Panc1 (cell line): Measurements from ENCODE around the gene GRIN2D. TPM values are rescaled to one million over a fixed set of nuclear protein-coding genes. Genes with fewer than 3 reads are reported as not detected.

ENCODE experiments used
- ATAC-seq: fragments of 200-7000 bp; cut with Tn5 transposase; 2 replicates; pipeline ENCODE4 v1.9.1; 2020; ENCODE audit warnings: mild to moderate bottlenecking, moderate library complexity
- BruUV-seq: library from RNA; stranded (reverse); fragments of 400-500 nt; replicated peaks from 2 replicates; lab custom pipeline; 2021; lab: Mats Ljungman, UMichigan
- CTCF ChIA-PET: fragments of 300-600 bp; sonication (Branson Sonifier 250); formaldehyde crosslinking; loops from one replicate; lab custom pipeline; 2022; ENCODE audit warnings: antibody characterized with exemption; lab: Charles Lee
- POLR2A ChIA-PET: fragments of 300-600 bp; sonication (Branson Sonifier 250); formaldehyde crosslinking; loops from one replicate; lab custom pipeline; 2022; ENCODE audit warnings: antibody characterized with exemption; lab: Charles Lee
- DNase-seq: peaks from one replicate; pipeline ENCODE4 v3.0.0-alpha.2; 2010; ENCODE audit warnings: low read depth, low spot score
- H3K27ac ChIP-seq: 2 replicates; pipeline ENCODE4 v1.5.1; 2011; ENCODE audit warnings: mild to moderate bottlenecking, low read length, inconsistent platforms
- H3K27me3 ChIP-seq: fragments of 200-500 bp; sonication (Bioruptor generic); 2 replicates; pipeline ENCODE4 v1.6.0; 2014; ENCODE audit warnings: low read length, inconsistent platforms; ENCODE audit not compliant: control insufficient read depth, insufficient read depth
- H3K36me3 ChIP-seq: fragments of 200-500 bp; sonication (Bioruptor generic); 2 replicates; pipeline ENCODE4 v1.5.1; 2014; ENCODE audit warnings: inconsistent platforms, mild to moderate bottlenecking, low read length, moderate library complexity; ENCODE audit not compliant: control insufficient read depth, insufficient read depth
- H3K4me1 ChIP-seq: 2 replicates; pipeline ENCODE4 v1.5.1; 2011; ENCODE audit warnings: inconsistent platforms, mild to moderate bottlenecking, low read length, moderate library complexity; ENCODE audit not compliant: control insufficient read depth, insufficient read depth
- H3K4me3 ChIP-seq, 2 experiments: 2 replicates each; pipeline ENCODE4 v1.5.1; 2011 to 2012; ENCODE audit warnings: low read depth in 2 of 2, low read length in 2 of 2, mild to moderate bottlenecking in 2 of 2, inconsistent platforms in 1 of 2, moderate library complexity in 1 of 2
- H3K9me3 ChIP-seq: fragments of 200-500 bp; sonication (Bioruptor generic); 2 replicates; pipeline ENCODE4 v1.5.1; 2014; ENCODE audit warnings: low read depth, mild to moderate bottlenecking, inconsistent platforms, low read length, moderate library complexity; ENCODE audit not compliant: control insufficient read depth, insufficient read depth
- POLR2AphosphoS5 ChIP-seq: IDR thresholded peaks from 2 replicates; pipeline ENCODE4 v1.6.1; 2012; ENCODE audit warnings: mild to moderate bottlenecking, low read depth, low read length, moderate library complexity
- REST ChIP-seq, 2 experiments: IDR thresholded peaks; 2 replicates each; pipeline ENCODE4 v1.6.1; 2011 to 2012; ENCODE audit warnings: low read depth in 2 of 2, control low read depth in 1 of 2, low read length in 1 of 2, mild to moderate bottlenecking in 1 of 2, moderate library complexity in 1 of 2; ENCODE audit not compliant: insufficient read depth in 1 of 2
- SIN3A ChIP-seq: IDR thresholded peaks from 2 replicates; pipeline ENCODE4 v1.6.1; 2012; ENCODE audit warnings: low read depth, mild to moderate bottlenecking, low read length, moderate library complexity, borderline replicate concordance; ENCODE audit not compliant: insufficient read depth
- TCF7L2 ChIP-seq: IDR thresholded peaks from 2 replicates; pipeline ENCODE4 v1.6.1; 2011; ENCODE audit warnings: mild to moderate bottlenecking, low read depth, low read length, inconsistent platforms
- in situ Hi-C: cut with HindIII; loops from 2 replicates; pipeline ENCODE4 v1.10.0; 2016; ENCODE audit warnings: low sequenced_read_pairs, low pct_unique_long_range_greater_than_20kb
- intact Hi-C: fragments of 100-400 bp; cut with micrococcal nuclease; formaldehyde crosslinking; loops from one replicate; pipeline ENCODE4 v1.10.0; 2022; ENCODE audit not compliant: unreplicated experiment
- total RNA-seq: library from RNA; stranded (reverse); gene quantifications from one replicate; pipeline ENCODE4 v1.2.1, GENCODE V29; 2021; ENCODE audit not compliant: unreplicated experiment
- TF ChIP-seq, protein P1 (sequence below): fragments of 450-650 bp; IDR thresholded peaks from 2 replicates; pipeline ENCODE4 v1.5.1; 2017; ENCODE audit warnings: mild to moderate bottlenecking

Gene GRIN2D
- total RNA-seq, 1 experiment from 2014 or later = 6.2 TPM

DNA sequence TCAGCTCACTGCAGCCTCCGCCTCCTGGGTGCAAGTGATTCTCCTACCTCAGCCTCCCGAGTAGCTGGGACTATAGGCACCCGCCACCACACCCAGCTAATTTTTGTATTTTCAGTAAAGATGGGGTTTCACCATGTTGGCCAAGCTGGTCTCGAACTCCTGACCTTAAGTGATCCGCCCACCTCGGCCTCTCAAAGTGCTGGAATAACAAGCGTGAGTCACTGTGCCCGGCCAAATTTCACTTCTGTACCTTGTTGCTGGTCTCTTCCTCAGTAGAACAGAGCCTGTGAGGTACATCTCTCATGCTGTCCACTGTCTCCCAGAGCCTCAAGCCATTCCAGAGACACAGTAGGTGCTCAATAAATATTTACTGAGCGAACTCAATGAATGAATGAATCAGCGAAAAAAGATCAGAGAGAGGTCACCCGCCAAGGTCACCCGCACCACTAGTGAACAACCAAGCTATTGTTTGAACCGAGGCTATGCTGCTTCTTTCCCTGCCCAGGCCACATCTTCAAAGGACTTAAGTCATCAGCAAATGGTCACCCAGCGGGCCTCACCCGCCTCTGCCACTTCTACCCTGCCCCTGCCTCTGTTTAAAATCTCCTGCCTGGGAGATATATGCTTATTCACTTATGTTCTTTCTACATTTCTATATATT, 39.0 kb upstream of the GRIN2D start:
- no peaks in the 10 kb centered on the region for H3K36me3 ChIP-seq
- H3K27ac ChIP-seq = no peak overlapping the region
- ChIA-PET POLR2A (interaction anchor here (0.6 to 0.7 kb wide), 2 partner anchors 25 to 57 kb away, joined by 3 to 5 read pairs; no protein-coding TSS in a partner anchor), CTCF (no interaction called here)
- no TSS peak for BruUV-seq
- DNase-seq (peak; percentile 61), ATAC-seq (peak; percentile 89)
- H3K4me1 ChIP-seq = peaks cover 3% of the 10 kb centered on the region
- intact Hi-C loops (no loop called here), in situ Hi-C loops (no loop called here)
- TF ChIP-seq, protein P1, sequence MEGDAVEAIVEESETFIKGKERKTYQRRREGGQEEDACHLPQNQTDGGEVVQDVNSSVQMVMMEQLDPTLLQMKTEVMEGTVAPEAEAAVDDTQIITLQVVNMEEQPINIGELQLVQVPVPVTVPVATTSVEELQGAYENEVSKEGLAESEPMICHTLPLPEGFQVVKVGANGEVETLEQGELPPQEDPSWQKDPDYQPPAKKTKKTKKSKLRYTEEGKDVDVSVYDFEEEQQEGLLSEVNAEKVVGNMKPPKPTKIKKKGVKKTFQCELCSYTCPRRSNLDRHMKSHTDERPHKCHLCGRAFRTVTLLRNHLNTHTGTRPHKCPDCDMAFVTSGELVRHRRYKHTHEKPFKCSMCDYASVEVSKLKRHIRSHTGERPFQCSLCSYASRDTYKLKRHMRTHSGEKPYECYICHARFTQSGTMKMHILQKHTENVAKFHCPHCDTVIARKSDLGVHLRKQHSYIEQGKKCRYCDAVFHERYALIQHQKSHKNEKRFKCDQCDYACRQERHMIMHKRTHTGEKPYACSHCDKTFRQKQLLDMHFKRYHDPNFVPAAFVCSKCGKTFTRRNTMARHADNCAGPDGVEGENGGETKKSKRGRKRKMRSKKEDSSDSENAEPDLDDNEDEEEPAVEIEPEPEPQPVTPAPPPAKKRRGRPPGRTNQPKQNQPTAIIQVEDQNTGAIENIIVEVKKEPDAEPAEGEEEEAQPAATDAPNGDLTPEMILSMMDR = no peak
- peak; percentile 24; the same call in 1 of the 2 replicates for TF ChIP-seq POLR2AphosphoS5
- peak; percentile 91 for TF ChIP-seq TCF7L2
- H3K4me3 ChIP-seq = no peak overlapping the region
- no peaks in the 10 kb centered on the region for H3K9me3 ChIP-seq
- no peaks in the 10 kb centered on the region for H3K27me3 ChIP-seq

- BruUV-seq = no TSS peak
- TF ChIP-seq REST (IDR thresholded peaks at IDR 0.05; ENCODE audit: insufficient read depth in 1 of 2, low read depth in 2 of 2, low read length in 1 of 2) (no peak), SIN3A (no peak), TCF7L2 (no peak), POLR2AphosphoS5 (no peak)
- TF ChIP-seq, protein P1 = no peak
- Histone ChIP-seq H3K27ac (no peak overlapping the region), H3K36me3 (no peaks in the 10 kb centered on the region), H3K27me3 (no peaks in the 10 kb centered on the region), H3K4me3 (no peak overlapping the region), H3K4me1 (peaks cover 3% of the 10 kb centered on the region), H3K9me3 (no peaks in the 10 kb centered on the region)
- in situ Hi-C loops (no loop called here), intact Hi-C loops (no loop called here)
- CTCF ChIA-PET = interaction anchor here (0.7 kb wide), 1 partner anchor 50 kb away, joined by 6 read pairs; no protein-coding TSS in a partner anchor
- POLR2A ChIA-PET = no interaction called here
- DNase-seq (no peak), ATAC-seq (no peak)
These were observed 38.0 kb upstream of the GRIN2D start for GRCh38 chr19:48355365-48355954.
